Suprapubic skin (tissue), 4 donors: ENCODE data around the gene TRIM40.

Experiments used
- CTCF ChIP-seq, 2 donors: fragments of 200-600 bp in 1 of 2; fragments of 450-650 bp in 1 of 2; sonication (generic) in 1 of 2; IDR thresholded peaks; one replicate each; pipeline ENCODE4 v1.5.1; 2016 to 2019; ENCODE audit warnings: antibody characterized with exemption in 2 of 2, mild to moderate bottlenecking in 1 of 2, moderate library complexity in 1 of 2
- POLR2A ChIP-seq, 2 donors: fragments of 450-650 bp; IDR thresholded peaks; one replicate each; pipeline ENCODE4 v1.6.1; 2017; ENCODE audit warnings: antibody characterized with exemption in 2 of 2, mild to moderate bottlenecking in 2 of 2, moderate library complexity in 2 of 2
- POLR2AphosphoS5 ChIP-seq, 3 donors: sonication (generic); formaldehyde crosslinking; IDR thresholded peaks; one replicate each; pipeline ENCODE4 v1.6.1; 2017; ENCODE audit warnings: antibody characterized with exemption in 3 of 3

- TF ChIP-seq CTCF (IDR thresholded peaks at IDR 0.05) = no peak
- TF ChIP-seq POLR2AphosphoS5 (IDR thresholded peaks at IDR 0.05) = no peak
- no peak for TF ChIP-seq POLR2A (IDR thresholded peaks at IDR 0.05)
Observed at GRCh38 chr6:30156262-30156599, 20.3 kb downstream of the TRIM40 start.
